HL-60 (cell line): ENCODE measurements around the gene WWC1.

Source experiments
- CTCF ChIP-seq: IDR thresholded peaks from one replicate; pipeline ENCODE4 v1.5.1; 2011; ENCODE audit warnings: low read length, control low read depth, inconsistent platforms; ENCODE audit not compliant: insufficient read depth
- REST ChIP-seq: IDR thresholded peaks from 2 replicates; pipeline ENCODE4 v1.6.1; 2012; ENCODE audit warnings: low read depth; ENCODE audit not compliant: insufficient replicate concordance
- SPI1 ChIP-seq: IDR thresholded peaks from 2 replicates; pipeline ENCODE4 v1.6.1; 2012; ENCODE audit warnings: low read depth, mild to moderate bottlenecking, borderline replicate concordance

DNA sequence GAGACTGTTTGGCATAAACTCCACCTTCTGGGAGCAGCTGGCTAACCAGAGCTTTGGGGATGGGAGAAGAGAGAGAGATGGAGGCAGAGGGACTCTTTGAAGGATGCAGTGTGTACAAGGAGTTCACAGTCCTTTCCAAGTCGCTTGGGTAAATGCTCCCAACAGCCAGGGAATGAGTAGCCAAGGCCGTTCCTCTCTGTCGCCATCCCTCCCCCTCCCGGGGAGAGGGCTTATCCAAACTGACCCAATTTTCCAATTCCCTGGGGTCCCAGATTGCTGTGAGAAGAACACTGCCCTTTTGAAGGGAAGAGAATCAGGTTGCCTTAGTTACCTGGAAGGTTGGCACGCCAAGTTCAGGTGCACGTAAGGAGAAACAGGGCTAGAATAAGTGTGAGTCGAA lies 7.9 kb downstream of the WWC1 start:
- TF ChIP-seq REST: no peak
- no peak for TF ChIP-seq SPI1
- TF ChIP-seq CTCF: no peak
